Coronary artery (tissue), 2 donors: Measurements from ENCODE around the gene ZNF426.

Experiments
- DNase-seq: peaks from one replicate; pipeline ENCODE4 v3.0.0-alpha.2; 2017; ENCODE audit warnings: low spot score
- H3K27ac ChIP-seq, 2 donors: fragments of 200-600 bp; sonication (generic); one replicate each; pipeline ENCODE4 v1.5.1; 2016 to 2019
- H3K4me3 ChIP-seq: fragments of 200-600 bp; sonication (generic); 2 replicates; pipeline ENCODE4 v1.5.1; 2016; ENCODE audit warnings: mild to moderate bottlenecking, moderate library complexity
- TF ChIP-seq, protein P1 (sequence below): fragments of 200-600 bp; sonication (generic); IDR thresholded peaks from one replicate; pipeline ENCODE4 v1.5.1; 2019; ENCODE audit warnings: antibody characterized with exemption

ZNF426 gene

DNA sequence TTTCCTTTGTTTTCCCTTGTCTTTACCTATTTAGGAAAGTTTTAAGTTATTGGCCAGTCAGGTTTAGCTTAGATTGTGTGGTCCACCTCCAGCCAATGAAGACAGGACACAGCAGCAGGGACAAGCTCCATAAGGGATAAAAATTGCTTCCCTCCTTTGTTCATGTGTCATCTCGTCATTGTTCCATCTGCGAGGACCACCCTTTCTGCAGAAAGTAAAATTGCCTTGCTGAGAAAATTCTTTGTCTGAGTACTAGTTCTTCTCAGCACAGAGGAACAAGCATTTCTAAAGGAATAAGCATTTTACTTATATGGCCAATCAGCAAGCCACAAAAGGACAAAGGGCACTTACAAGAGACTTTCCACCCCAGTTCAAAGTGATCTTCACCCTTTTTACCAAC lies 51.4 kb downstream of the ZNF426 start:
- DNase-seq: no peak
- H3K4me3 ChIP-seq: no peak overlapping the region
- TF ChIP-seq, protein P1, sequence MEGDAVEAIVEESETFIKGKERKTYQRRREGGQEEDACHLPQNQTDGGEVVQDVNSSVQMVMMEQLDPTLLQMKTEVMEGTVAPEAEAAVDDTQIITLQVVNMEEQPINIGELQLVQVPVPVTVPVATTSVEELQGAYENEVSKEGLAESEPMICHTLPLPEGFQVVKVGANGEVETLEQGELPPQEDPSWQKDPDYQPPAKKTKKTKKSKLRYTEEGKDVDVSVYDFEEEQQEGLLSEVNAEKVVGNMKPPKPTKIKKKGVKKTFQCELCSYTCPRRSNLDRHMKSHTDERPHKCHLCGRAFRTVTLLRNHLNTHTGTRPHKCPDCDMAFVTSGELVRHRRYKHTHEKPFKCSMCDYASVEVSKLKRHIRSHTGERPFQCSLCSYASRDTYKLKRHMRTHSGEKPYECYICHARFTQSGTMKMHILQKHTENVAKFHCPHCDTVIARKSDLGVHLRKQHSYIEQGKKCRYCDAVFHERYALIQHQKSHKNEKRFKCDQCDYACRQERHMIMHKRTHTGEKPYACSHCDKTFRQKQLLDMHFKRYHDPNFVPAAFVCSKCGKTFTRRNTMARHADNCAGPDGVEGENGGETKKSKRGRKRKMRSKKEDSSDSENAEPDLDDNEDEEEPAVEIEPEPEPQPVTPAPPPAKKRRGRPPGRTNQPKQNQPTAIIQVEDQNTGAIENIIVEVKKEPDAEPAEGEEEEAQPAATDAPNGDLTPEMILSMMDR: no peak
- no peak overlapping the region for H3K27ac ChIP-seq

DNA sequence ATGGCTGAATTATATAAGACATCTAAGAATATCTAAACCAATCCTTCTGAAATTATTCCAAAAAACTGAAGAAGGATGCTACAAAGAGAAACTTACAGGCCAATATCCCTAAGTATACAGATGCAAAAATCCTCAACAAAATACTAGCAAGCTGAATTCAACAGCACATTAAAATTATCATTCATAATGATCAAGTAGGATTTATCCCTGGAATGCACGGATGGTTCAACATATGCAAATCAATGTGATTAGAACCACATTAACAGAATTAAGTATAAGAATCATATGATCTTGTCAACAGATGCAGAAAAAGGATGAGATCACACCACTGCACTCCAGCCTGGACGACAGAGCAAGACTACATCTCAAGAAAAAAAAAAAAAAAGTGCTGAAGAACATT lies 53.3 kb downstream of the ZNF426 start:
- Histone ChIP-seq H3K27ac (no peak overlapping the region), H3K4me3 (no peak overlapping the region)
- TF ChIP-seq, protein P1: no peak
- DNase-seq: no peak

DNA sequence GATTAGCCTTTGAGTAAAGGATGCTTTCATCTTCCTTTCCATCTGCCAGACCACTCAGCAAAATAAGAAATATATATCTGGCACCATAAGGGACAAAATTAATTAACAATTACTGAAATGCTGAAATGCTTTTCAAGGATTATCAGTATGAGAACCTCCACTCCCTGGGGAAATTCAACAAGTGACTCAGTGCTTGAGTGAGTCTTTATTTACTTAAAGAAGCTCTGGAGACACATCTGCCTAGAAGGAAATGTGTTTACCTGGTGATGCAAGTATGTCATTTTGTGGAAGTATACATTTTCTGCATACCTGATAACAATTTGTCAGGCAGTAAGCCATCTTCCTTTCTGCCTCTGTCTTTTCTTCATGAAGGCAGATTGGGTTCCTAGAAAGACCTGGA lies 63.5 kb downstream of the ZNF426 start:
- no peak overlapping the region for H3K27ac ChIP-seq
- DNase-seq: no peak

More for the DNA sequence above, 63.5 kb downstream of the ZNF426 start:
- no peak overlapping the region for H3K4me3 ChIP-seq
- TF ChIP-seq, protein P1: no peak
